ENCODE results near the gene THADA.

THADA gene

GRCh38 chr2:43184339-43184895 lies 411.4 kb downstream of the THADA start:
- Histone ChIP-seq H3K79me2 (ENCODE audit: control insufficient read depth, insufficient read depth, low read length, unreplicated experiment) (no peaks in the 10 kb centered on the region), H2AFZ (ENCODE audit: low read length, unreplicated experiment) (no peak overlapping the region), H3K4me3 (ENCODE audit: low read depth, low read length) (no peak overlapping the region), H3K36me3 (ENCODE audit: insufficient read depth, low read length) (no peaks in the 10 kb centered on the region), H3K27ac (ENCODE audit: low read depth, low read length) (no peak overlapping the region), H3K4me1 (ENCODE audit: control insufficient read depth, insufficient read depth, low read length, unreplicated experiment) (peaks cover 15% of the 10 kb centered on the region), H3K27me3 (ENCODE audit: insufficient read depth, low read length) (no peaks in the 10 kb centered on the region)

- Histone ChIP-seq H2AFZ (ENCODE audit: low read length, unreplicated experiment) (no peak overlapping the region), H3K4me3 (ENCODE audit: low read depth, low read length) (no peak overlapping the region), H3K27ac (ENCODE audit: low read depth, low read length) (no peak overlapping the region), H3K36me3 (ENCODE audit: insufficient read depth, low read length) (no peaks in the 10 kb centered on the region), H3K4me1 (ENCODE audit: control insufficient read depth, insufficient read depth, low read length, unreplicated experiment) (peaks cover 20% of the 10 kb centered on the region), H3K79me2 (ENCODE audit: control insufficient read depth, insufficient read depth, low read length, unreplicated experiment) (no peaks in the 10 kb centered on the region), H3K27me3 (ENCODE audit: insufficient read depth, low read length) (no peaks in the 10 kb centered on the region)
These were observed 412.1 kb downstream of the THADA start for GRCh38 chr2:43183743-43184142.

GRCh38 chr2:43180897-43181296 lies 414.9 kb downstream of the THADA start:
- Histone ChIP-seq H3K27ac (ENCODE audit: low read depth, low read length) (no peak overlapping the region), H3K36me3 (ENCODE audit: insufficient read depth, low read length) (no peaks in the 10 kb centered on the region), H3K4me1 (ENCODE audit: control insufficient read depth, insufficient read depth, low read length, unreplicated experiment) (peaks cover 28% of the 10 kb centered on the region), H3K27me3 (ENCODE audit: insufficient read depth, low read length) (no peaks in the 10 kb centered on the region), H2AFZ (ENCODE audit: low read length, unreplicated experiment) (no peak overlapping the region), H3K4me3 (ENCODE audit: low read depth, low read length) (no peak overlapping the region), H3K79me2 (ENCODE audit: control insufficient read depth, insufficient read depth, low read length, unreplicated experiment) (no peaks in the 10 kb centered on the region)
